ENCODE data around the gene STARD9.
A peak's percentile ranks its signal among the peaks of the same experiment; 100 is the strongest.

Gene STARD9

DNA sequence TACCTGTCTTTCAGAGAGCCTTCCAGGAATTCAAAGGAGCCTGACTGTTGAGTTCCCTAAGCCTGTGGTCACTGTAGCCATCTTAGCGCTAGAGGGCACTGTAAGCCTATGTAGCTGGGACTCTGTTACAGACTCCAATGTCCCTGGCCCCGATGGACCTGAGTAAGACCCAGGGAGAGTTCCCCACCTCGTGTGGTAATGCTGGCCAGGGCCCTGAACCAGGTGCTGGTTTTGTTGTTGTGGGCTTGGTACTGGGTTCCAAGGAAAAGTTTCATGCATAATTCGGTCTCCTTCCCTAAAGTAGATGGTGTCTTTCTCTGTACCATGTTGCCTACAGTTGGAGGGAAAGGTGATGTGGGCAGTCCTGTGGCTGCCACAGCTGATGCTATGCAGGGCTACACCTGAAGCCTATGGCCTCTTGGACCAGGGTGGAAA lies 129.1 kb downstream of the STARD9 start:
- peak; percentile 38 for DNase-seq

- no peak for DNase-seq
These were observed 129.9 kb downstream of the STARD9 start for GRCh38 chr15:42705336-42705735.

GRCh38 chr15:42707068-42707467 lies 131.7 kb downstream of the STARD9 start:
- DNase-seq, result no peak

- DNase-seq, result no peak
These were observed 132.6 kb downstream of the STARD9 start for GRCh38 chr15:42707873-42708544.

DNA sequence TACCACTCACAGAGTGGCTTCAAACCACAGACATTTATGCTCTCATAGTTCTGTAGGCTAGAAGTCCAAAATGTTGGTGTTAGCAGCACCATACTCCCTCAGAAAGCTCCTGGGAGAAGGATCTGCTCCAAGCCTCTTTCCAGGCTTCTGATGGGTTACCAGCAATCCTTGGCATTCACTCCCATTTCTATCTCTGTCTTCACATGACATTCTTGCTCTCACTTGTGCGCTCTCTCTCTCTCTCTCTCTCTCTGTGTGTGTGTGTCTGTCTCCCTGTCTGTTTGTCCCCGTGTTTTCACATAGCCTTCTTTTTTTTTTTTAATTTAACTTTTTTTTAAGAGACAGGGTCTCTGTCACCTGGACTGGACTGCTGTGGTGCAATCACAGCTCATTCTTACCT lies 135.3 kb downstream of the STARD9 start:
- no peak for DNase-seq

DNA sequence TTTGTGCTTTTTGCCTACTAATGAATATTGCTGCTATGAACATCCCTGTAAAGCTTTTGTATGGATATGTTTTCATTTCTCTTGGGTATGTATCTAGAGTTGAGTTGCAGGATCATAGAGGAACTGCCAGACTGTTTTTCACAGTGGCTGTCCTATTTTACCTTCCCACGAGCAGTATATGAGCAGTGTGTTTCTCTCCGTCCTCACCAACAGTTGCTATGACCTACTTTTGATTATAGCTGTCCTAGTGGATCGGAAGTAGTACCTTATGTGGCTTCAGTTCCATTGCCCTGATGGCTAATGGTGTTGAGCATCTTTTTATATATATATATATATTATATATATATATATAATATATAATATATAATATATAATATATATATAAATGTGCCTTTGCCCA lies 136.3 kb downstream of the STARD9 start:
- DNase-seq, result no peak

DNA sequence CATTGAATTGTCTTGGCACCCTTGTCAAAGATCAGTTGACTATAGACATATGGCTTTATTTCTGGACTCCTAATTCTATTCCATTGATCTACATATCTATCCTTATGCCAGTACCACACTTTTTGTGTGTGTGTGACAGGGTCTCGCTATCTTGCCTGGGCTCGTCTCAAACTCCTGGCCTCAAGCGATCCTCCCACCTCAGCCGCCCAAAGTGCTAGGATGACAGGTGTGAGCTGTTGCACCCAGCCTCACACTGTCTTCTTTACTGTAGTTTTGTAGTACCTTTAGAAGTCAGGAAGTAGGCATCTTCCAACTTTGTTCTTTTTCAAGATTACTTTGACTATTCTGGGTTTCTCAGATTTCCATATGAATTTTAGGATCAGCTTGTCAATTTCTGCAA lies 137.2 kb downstream of the STARD9 start:
- no peak for DNase-seq

- DNase-seq, result no peak
These were observed 140.7 kb downstream of the STARD9 start for GRCh38 chr15:42716125-42716524.

DNA sequence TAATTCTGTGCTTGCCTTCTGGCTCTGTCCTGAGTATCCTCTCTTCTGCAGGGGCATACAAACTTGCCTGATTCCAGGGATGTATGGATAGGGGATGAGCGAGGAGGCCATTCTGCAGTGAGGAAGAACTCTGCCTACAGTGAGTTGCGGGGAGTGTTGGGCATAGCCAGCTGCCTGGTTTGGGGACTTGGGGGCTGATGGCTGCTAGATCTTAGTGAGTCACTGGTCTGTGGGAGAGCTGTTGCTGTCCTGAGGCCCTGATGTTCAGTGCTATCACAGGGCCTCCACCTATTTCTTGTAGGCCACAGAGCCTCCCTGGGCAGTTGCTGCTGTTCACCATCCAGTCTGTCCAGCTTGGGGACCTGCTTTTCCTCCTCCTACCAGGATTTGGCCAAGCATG lies 141.2 kb downstream of the STARD9 start:
- DNase-seq, result no peak

DNA sequence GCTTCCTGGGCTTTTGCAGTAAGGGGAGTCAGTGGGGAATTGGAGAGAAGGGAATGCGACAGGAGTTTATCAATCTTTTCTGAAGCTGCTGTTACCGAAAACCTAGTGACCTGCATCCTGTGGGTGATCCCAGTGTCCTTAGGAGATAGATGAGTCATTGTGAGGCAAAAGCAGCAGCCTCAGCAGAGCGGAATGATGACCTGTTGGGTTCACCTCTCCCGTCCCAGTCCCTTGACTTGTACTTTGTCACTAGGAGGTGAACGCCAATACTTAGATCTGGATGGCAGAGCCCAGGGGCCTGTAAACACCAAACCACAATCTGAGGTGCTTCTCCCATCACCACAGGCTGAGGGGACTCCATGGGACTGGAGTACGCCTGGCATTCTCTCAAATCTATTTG lies 143.6 kb downstream of the STARD9 start:
- no peak for DNase-seq

DNA sequence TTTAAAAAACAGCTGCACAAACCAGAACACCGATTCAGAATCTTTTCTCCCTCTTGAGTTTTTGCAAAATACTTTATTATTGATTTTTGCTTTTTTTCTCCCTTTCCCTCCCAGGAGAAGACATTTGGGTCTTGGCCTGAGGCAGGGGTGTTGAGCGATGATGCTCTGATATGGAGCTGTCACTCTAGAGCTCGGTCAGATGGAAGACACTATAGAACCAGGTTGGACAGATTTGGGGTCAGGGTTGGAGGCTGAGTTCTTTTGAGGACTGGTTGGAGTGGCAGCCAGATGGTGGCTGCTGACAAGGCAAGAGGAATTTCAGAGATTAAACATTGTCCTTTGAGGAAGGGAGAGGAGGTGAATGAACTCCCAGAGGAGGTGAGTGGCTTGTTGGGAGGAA lies 144.7 kb downstream of the STARD9 start:
- no peak for DNase-seq

DNA sequence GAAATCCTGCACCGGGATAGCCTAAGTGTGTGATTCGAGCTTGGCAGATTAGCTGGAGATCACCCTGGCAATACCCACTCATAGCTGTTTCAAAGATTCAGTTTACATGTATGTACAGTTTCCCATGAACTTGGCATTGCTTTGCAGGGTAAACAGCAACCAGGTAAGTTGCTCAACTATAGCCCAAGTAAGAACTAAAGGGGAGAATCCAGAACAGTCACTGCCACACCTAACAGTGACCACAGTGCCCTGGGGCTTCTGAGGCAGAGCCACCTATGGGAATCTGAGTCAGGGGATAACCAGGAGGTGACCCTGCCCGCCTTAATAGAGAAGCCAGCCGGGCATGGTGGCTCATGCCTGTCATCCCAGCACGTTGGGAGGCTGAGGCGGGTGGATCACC lies 145.6 kb downstream of the STARD9 start:
- DNase-seq, result no peak

GRCh38 chr15:42721916-42722315 lies 146.5 kb downstream of the STARD9 start:
- DNase-seq, result no peak

DNA sequence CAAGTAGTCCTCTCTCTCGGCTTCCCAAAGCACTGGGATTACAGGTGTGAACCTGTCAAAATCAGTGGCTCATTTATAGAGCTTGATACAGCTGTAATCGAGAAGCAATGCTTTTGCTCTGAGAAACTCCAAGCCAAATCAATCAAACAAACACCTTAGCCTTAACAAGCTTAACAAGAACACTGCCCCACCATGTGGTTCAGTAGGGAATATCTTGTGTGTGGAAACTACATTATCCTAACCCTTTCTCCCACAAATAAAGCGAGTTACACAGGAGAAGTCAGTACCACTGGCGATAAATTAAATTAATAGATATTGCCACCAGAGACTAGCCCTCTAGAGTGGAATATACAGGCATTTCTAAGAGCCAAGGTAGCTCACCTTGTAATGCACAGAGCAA lies 147.7 kb downstream of the STARD9 start:
- DNase-seq, result no peak

DNA sequence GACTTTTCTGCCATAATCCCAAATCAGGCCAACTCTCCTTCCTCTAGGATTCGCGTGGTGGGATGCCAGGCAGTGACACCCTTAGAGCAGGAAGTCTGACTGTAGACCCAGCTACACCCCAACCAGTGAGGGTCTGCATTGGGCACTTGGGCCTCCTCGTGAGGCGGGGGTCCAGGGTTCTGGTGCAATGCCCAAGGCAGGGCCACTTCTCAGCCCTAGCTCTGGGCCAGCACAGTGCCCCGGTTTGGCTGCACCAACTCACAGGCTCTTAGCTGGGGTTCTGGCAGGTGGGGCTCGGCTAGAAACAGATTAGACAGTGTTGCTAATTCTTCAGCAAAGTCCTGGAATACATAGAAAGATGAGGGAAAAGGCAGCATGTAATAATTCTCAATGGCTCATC lies 148.9 kb downstream of the STARD9 start:
- no peak for DNase-seq

- DNase-seq, result no peak
These were observed 150.0 kb downstream of the STARD9 start for GRCh38 chr15:42725331-42725903.

DNA sequence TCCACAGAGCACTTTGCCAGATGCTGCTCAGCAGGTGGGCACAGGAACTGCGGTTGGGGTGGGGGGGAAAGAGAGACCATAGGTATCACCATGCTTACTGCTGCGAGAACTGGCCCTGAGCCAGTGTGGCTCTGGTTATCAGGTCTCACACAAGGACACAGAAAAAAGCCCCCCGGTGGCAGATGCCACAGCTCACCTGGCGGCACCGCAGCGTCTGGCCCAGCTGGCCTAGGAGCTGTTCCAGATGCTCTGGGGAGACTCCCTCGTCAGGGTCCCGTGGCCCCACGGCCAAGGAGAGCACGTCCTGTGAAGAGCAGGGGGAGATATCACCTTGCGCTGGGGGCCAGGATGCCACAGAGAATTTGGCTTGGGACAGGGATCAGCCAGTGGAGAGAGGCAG lies 150.7 kb downstream of the STARD9 start:
- peak; percentile 19 for DNase-seq

DNA sequence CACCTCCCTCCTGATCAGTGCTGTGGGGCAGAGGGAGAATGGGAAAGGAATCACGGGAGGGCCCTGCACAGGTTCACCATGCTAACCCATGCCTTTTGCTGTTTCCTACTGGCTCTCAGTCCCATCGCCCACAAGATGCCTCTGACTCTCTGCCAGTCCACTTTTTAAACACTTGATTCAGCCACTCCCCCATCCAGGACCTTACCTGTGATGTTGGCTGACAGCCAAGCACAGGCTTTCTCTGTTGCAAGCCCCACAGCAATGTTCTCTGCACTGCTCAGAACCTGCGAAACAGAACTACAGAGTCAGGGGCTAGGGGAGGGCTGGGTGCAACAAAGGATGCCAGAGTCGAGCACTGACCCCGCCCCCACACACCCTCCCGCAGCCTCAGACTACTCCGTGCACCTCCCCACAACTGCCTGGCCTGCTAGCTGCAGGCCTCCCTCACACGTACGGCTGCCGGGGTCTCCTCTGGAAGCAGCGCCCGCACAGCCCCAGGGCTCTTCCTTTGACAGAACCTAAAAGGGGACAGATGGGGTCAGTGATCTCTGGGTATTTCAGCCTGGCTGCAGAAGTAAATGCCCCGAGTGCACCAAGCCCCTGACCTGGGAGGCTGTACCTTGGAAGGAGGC lies 152.5 kb downstream of the STARD9 start:
- peak; percentile 62 for DNase-seq

DNA sequence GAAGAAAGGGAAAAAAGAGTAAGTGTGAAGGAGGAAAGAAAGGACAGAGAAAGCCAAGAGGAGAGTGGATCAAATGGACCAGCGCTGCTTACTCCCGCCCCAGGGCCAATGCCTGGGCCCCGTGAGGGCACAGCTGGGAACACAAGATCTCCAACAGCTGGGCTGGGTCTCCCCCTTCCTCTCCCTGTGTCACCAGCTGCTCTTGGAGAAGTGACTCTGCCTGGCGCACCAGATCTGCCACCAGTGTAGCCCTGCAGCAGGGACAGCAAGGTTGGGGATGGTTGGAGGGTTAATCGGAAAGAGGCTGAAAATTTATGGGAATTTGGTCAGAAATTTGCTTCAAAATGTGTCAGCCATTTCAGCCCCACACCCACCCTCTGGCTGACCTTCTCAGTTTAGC lies 153.2 kb downstream of the STARD9 start:
- no peak for DNase-seq

GRCh38 chr15:42728972-42729371 lies 153.6 kb downstream of the STARD9 start:
- no peak for DNase-seq

- DNase-seq, result no peak
These were observed 154.0 kb downstream of the STARD9 start for GRCh38 chr15:42729409-42729808.

- DNase-seq, result no peak
These were observed 154.7 kb downstream of the STARD9 start for GRCh38 chr15:42730135-42730534.

- no peak for DNase-seq
These were observed 155.1 kb downstream of the STARD9 start for GRCh38 chr15:42730536-42730935.

GRCh38 chr15:42731461-42731860 lies 156.1 kb downstream of the STARD9 start:
- DNase-seq, result no peak

Measured in NCI-H345 (cell line).